ENCODE data around the gene TYMS.

TYMS gene

GRCh38 chr18:712401-713134 is 55.1 kb downstream of the TYMS start, which contains the start of gene ENOSF1:
Gene ENOSF1, minus strand, starts transcription at chr18:712630. Its CDS starts 43 bp downstream, at chr18:712587.
- ATAC-seq, result peak; percentile 65 to 72

GRCh38 chr18:713135-713490 is 55.7 kb downstream of the TYMS start:
- ATAC-seq, result no peak

- peak; percentile 69 to 74 for ATAC-seq
Measured at GRCh38 chr18:715626-716025, 58.2 kb downstream of the TYMS start.

GRCh38 chr18:717003-717402 is 59.5 kb downstream of the TYMS start:
- no peak for ATAC-seq

Measured in activated CD4-positive, CD25-positive, alpha-beta regulatory T cell treated with anti-CD3 and anti-CD28 coated beads, Interleukin-2, amount 50 U/mL, for 24 hours (primary cell).